ENCODE data around the gene PHOX2B.

The PHOX2B gene

GRCh38 chr4:41776466-41776865, 27.9 kb upstream of the PHOX2B start:
- Histone ChIP-seq H3K9me3 (ENCODE audit: control insufficient read depth in 1 of 2, low read length in 2 of 2) (no peaks in the 10 kb centered on the region), H3K4me3 (ENCODE audit: low read depth in 1 of 2, low read length in 2 of 2) (no peak overlapping the region), H3K27ac (ENCODE audit: low read depth, low read length) (no peak overlapping the region), H3K9ac (ENCODE audit: low read depth in 1 of 2, low read length in 2 of 2) (no peak overlapping the region), H3K36me3 (ENCODE audit: control insufficient read depth in 1 of 2, insufficient read depth in 2 of 2, low read length in 2 of 2) (no peaks in the 10 kb centered on the region), H3K27me3 (ENCODE audit: control insufficient read depth in 1 of 2, insufficient read depth in 2 of 2, low read length in 2 of 2) (no peaks in the 10 kb centered on the region), H3K4me1 (ENCODE audit: control insufficient read depth in 1 of 2, insufficient read depth in 2 of 2, low read length in 2 of 2) (no peaks in the 10 kb centered on the region)

- Histone ChIP-seq H3K9ac (ENCODE audit: low read depth in 1 of 2, low read length in 2 of 2) (no peak overlapping the region), H3K4me3 (ENCODE audit: low read depth in 1 of 2, low read length in 2 of 2) (no peak overlapping the region), H3K9me3 (ENCODE audit: control insufficient read depth in 1 of 2, low read length in 2 of 2) (no peaks in the 10 kb centered on the region), H3K36me3 (ENCODE audit: control insufficient read depth in 1 of 2, insufficient read depth in 2 of 2, low read length in 2 of 2) (no peaks in the 10 kb centered on the region), H3K27me3 (ENCODE audit: control insufficient read depth in 1 of 2, insufficient read depth in 2 of 2, low read length in 2 of 2) (peaks cover 3 to 6% of the 10 kb centered on the region in 2 donors), H3K27ac (ENCODE audit: low read depth, low read length) (no peak overlapping the region), H3K4me1 (ENCODE audit: control insufficient read depth in 1 of 2, insufficient read depth in 2 of 2, low read length in 2 of 2) (no peaks in the 10 kb centered on the region)
These were observed 15.2 kb upstream of the PHOX2B start for GRCh38 chr4:41763729-41764128.

GRCh38 chr4:41758884-41759283, 10.4 kb upstream of the PHOX2B start:
- Histone ChIP-seq H3K27ac (ENCODE audit: low read depth, low read length) (no peak overlapping the region), H3K4me1 (ENCODE audit: control insufficient read depth in 1 of 2, insufficient read depth in 2 of 2, low read length in 2 of 2) (no peaks in the 10 kb centered on the region), H3K27me3 (ENCODE audit: control insufficient read depth in 1 of 2, insufficient read depth in 2 of 2, low read length in 2 of 2) (peaks cover 8 to 13% of the 10 kb centered on the region in 2 donors), H3K9me3 (ENCODE audit: control insufficient read depth in 1 of 2, low read length in 2 of 2) (no peaks in the 10 kb centered on the region), H3K9ac (ENCODE audit: low read depth in 1 of 2, low read length in 2 of 2) (no peak overlapping the region), H3K4me3 (ENCODE audit: low read depth in 1 of 2, low read length in 2 of 2) (no peak overlapping the region), H3K36me3 (ENCODE audit: control insufficient read depth in 1 of 2, insufficient read depth in 2 of 2, low read length in 2 of 2) (no peaks in the 10 kb centered on the region)

- Histone ChIP-seq H3K36me3 (ENCODE audit: control insufficient read depth in 1 of 2, insufficient read depth in 2 of 2, low read length in 2 of 2) (no peaks in the 10 kb centered on the region), H3K27ac (ENCODE audit: low read depth, low read length) (no peak overlapping the region), H3K27me3 (ENCODE audit: control insufficient read depth in 1 of 2, insufficient read depth in 2 of 2, low read length in 2 of 2) (peaks cover 16 to 22% of the 10 kb centered on the region in 2 donors), H3K9me3 (ENCODE audit: control insufficient read depth in 1 of 2, low read length in 2 of 2) (no peaks in the 10 kb centered on the region), H3K4me3 (ENCODE audit: low read depth in 1 of 2, low read length in 2 of 2) (no peak overlapping the region), H3K4me1 (ENCODE audit: control insufficient read depth in 1 of 2, insufficient read depth in 2 of 2, low read length in 2 of 2) (no peaks in the 10 kb centered on the region), H3K9ac (ENCODE audit: low read depth in 1 of 2, low read length in 2 of 2) (no peak overlapping the region)
These were observed 9.1 kb upstream of the PHOX2B start for GRCh38 chr4:41757521-41758156.

GRCh38 chr4:41753942-41754341, 5.4 kb upstream of the PHOX2B start:
- H3K9ac ChIP-seq (ENCODE audit: low read depth in 1 of 2, low read length in 2 of 2), result no peak overlapping the region
- no peaks in the 10 kb centered on the region for H3K9me3 ChIP-seq (ENCODE audit: control insufficient read depth in 1 of 2, low read length in 2 of 2)
- no peaks in the 10 kb centered on the region for H3K36me3 ChIP-seq (ENCODE audit: control insufficient read depth in 1 of 2, insufficient read depth in 2 of 2, low read length in 2 of 2)
- H3K27ac ChIP-seq (ENCODE audit: low read depth, low read length), result no peak overlapping the region
- H3K4me1 ChIP-seq (ENCODE audit: control insufficient read depth in 1 of 2, insufficient read depth in 2 of 2, low read length in 2 of 2), result no peaks in the 10 kb centered on the region
- H3K4me3 ChIP-seq (ENCODE audit: low read depth in 1 of 2, low read length in 2 of 2), result no peak overlapping the region
- peaks cover 45 to 58% of the 10 kb centered on the region in 2 donors for H3K27me3 ChIP-seq (ENCODE audit: control insufficient read depth in 1 of 2, insufficient read depth in 2 of 2, low read length in 2 of 2)

GRCh38 chr4:41752081-41752836, 3.7 kb upstream of the PHOX2B start:
- Histone ChIP-seq H3K36me3 (ENCODE audit: control insufficient read depth in 1 of 2, insufficient read depth in 2 of 2, low read length in 2 of 2) (no peaks in the 10 kb centered on the region), H3K27ac (ENCODE audit: low read depth, low read length) (no peak overlapping the region), H3K4me3 (ENCODE audit: low read depth in 1 of 2, low read length in 2 of 2) (no peak overlapping the region), H3K4me1 (ENCODE audit: control insufficient read depth in 1 of 2, insufficient read depth in 2 of 2, low read length in 2 of 2) (no peaks in the 10 kb centered on the region), H3K9me3 (ENCODE audit: control insufficient read depth in 1 of 2, low read length in 2 of 2) (no peaks in the 10 kb centered on the region), H3K9ac (ENCODE audit: low read depth in 1 of 2, low read length in 2 of 2) (no peak overlapping the region), H3K27me3 (ENCODE audit: control insufficient read depth in 1 of 2, insufficient read depth in 2 of 2, low read length in 2 of 2) (peaks cover 62 to 74% of the 10 kb centered on the region in 2 donors)

- no peaks in the 10 kb centered on the region for H3K36me3 ChIP-seq (ENCODE audit: control insufficient read depth in 1 of 2, insufficient read depth in 2 of 2, low read length in 2 of 2)
- peaks cover 67 to 76% of the 10 kb centered on the region in 2 donors for H3K27me3 ChIP-seq (ENCODE audit: control insufficient read depth in 1 of 2, insufficient read depth in 2 of 2, low read length in 2 of 2)
- no peak overlapping the region for H3K27ac ChIP-seq (ENCODE audit: low read depth, low read length)
- no peaks in the 10 kb centered on the region for H3K9me3 ChIP-seq (ENCODE audit: control insufficient read depth in 1 of 2, low read length in 2 of 2)
- H3K4me1 ChIP-seq (ENCODE audit: control insufficient read depth in 1 of 2, insufficient read depth in 2 of 2, low read length in 2 of 2), result no peaks in the 10 kb centered on the region
- no peak overlapping the region for H3K4me3 ChIP-seq (ENCODE audit: low read depth in 1 of 2, low read length in 2 of 2)
- no peak overlapping the region for H3K9ac ChIP-seq (ENCODE audit: low read depth in 1 of 2, low read length in 2 of 2)
These were observed 3.0 kb upstream of the PHOX2B start for GRCh38 chr4:41751449-41752061.

- Histone ChIP-seq H3K4me3 (ENCODE audit: low read depth in 1 of 2, low read length in 2 of 2) (no peak overlapping the region), H3K9me3 (ENCODE audit: control insufficient read depth in 1 of 2, low read length in 2 of 2) (no peaks in the 10 kb centered on the region), H3K9ac (ENCODE audit: low read depth in 1 of 2, low read length in 2 of 2) (no peak overlapping the region), H3K4me1 (ENCODE audit: control insufficient read depth in 1 of 2, insufficient read depth in 2 of 2, low read length in 2 of 2) (no peaks in the 10 kb centered on the region), H3K27ac (ENCODE audit: low read depth, low read length) (no peak overlapping the region), H3K27me3 (ENCODE audit: control insufficient read depth in 1 of 2, insufficient read depth in 2 of 2, low read length in 2 of 2) (peaks cover 73 to 81% of the 10 kb centered on the region in 2 donors), H3K36me3 (ENCODE audit: control insufficient read depth in 1 of 2, insufficient read depth in 2 of 2, low read length in 2 of 2) (no peaks in the 10 kb centered on the region)
These were observed 2.3 kb upstream of the PHOX2B start for GRCh38 chr4:41750626-41751448.

GRCh38 chr4:41750121-41750625, 1.6 kb upstream of the PHOX2B start:
- peaks cover 76 to 83% of the 10 kb centered on the region in 2 donors for H3K27me3 ChIP-seq (ENCODE audit: control insufficient read depth in 1 of 2, insufficient read depth in 2 of 2, low read length in 2 of 2)

More at GRCh38 chr4:41750121-41750625, 1.6 kb upstream of the PHOX2B start:
- Histone ChIP-seq H3K27ac (ENCODE audit: low read depth, low read length) (no peak overlapping the region), H3K36me3 (ENCODE audit: control insufficient read depth in 1 of 2, insufficient read depth in 2 of 2, low read length in 2 of 2) (no peaks in the 10 kb centered on the region), H3K9ac (ENCODE audit: low read depth in 1 of 2, low read length in 2 of 2) (no peak overlapping the region), H3K4me1 (ENCODE audit: control insufficient read depth in 1 of 2, insufficient read depth in 2 of 2, low read length in 2 of 2) (no peaks in the 10 kb centered on the region), H3K9me3 (ENCODE audit: control insufficient read depth in 1 of 2, low read length in 2 of 2) (no peaks in the 10 kb centered on the region), H3K4me3 (ENCODE audit: low read depth in 1 of 2, low read length in 2 of 2) (no peak overlapping the region)

Data from duodenal mucosa (tissue), 2 donors.